ENCODE measurements around the gene SFR1.

The SFR1 gene

GRCh38 chr10:104092749-104093148, 29.2 kb upstream of the SFR1 start:
- Histone ChIP-seq H3K27ac (replicated peaks) (no peak overlapping the region), H3K27me3 (ENCODE audit: insufficient read depth, poor library complexity, severe bottlenecking) (peaks cover 2% of the 10 kb centered on the region), H3K4me3 (replicated peaks; ENCODE audit: insufficient read depth, low read length) (no peak overlapping the region)
- TF ChIP-seq POLR2AphosphoS5 (IDR thresholded peaks at IDR 0.05; ENCODE audit: low read depth) (no peak), REST (IDR thresholded peaks at IDR 0.05; ENCODE audit: insufficient replicate concordance, low read depth) (no peak), GABPA (IDR thresholded peaks at IDR 0.05; ENCODE audit: low read depth) (no peak), SPI1 (IDR thresholded peaks at IDR 0.05; ENCODE audit: borderline replicate concordance, low read depth) (no peak), CTCF (IDR thresholded peaks at IDR 0.05; ENCODE audit: insufficient read depth, low read length) (no peak)
- DNase-seq (ENCODE audit: low read depth in 1 of 2, low spot score in 1 of 2), result no peak

GRCh38 chr10:104096692-104097091, 25.3 kb upstream of the SFR1 start:
- no peak overlapping the region for H3K27ac ChIP-seq (replicated peaks)
- no peak for TF ChIP-seq POLR2AphosphoS5 (IDR thresholded peaks at IDR 0.05; ENCODE audit: low read depth)
- TF ChIP-seq REST (IDR thresholded peaks at IDR 0.05; ENCODE audit: insufficient replicate concordance, low read depth), result no peak
- TF ChIP-seq GABPA (IDR thresholded peaks at IDR 0.05; ENCODE audit: low read depth), result no peak
- no peak for TF ChIP-seq CTCF (IDR thresholded peaks at IDR 0.05; ENCODE audit: insufficient read depth, low read length)
- TF ChIP-seq SPI1 (IDR thresholded peaks at IDR 0.05; ENCODE audit: borderline replicate concordance, low read depth), result no peak
- H3K27me3 ChIP-seq (ENCODE audit: insufficient read depth, poor library complexity, severe bottlenecking), result no peaks in the 10 kb centered on the region
- no peak for DNase-seq (ENCODE audit: low read depth in 1 of 2, low spot score in 1 of 2)
- H3K4me3 ChIP-seq (replicated peaks; ENCODE audit: insufficient read depth, low read length), result no peak overlapping the region

GRCh38 chr10:104098358-104098925, 23.5 kb upstream of the SFR1 start:
- no peak for TF ChIP-seq SPI1 (IDR thresholded peaks at IDR 0.05; ENCODE audit: borderline replicate concordance, low read depth)
- TF ChIP-seq REST (IDR thresholded peaks at IDR 0.05; ENCODE audit: insufficient replicate concordance, low read depth), result no peak
- no peak for TF ChIP-seq POLR2AphosphoS5 (IDR thresholded peaks at IDR 0.05; ENCODE audit: low read depth)
- TF ChIP-seq CTCF (IDR thresholded peaks at IDR 0.05; ENCODE audit: insufficient read depth, low read length), result no peak
- no peak for TF ChIP-seq GABPA (IDR thresholded peaks at IDR 0.05; ENCODE audit: low read depth)
- Histone ChIP-seq H3K4me3 (replicated peaks; ENCODE audit: insufficient read depth, low read length) (no peak overlapping the region), H3K27me3 (ENCODE audit: insufficient read depth, poor library complexity, severe bottlenecking) (no peaks in the 10 kb centered on the region), H3K27ac (replicated peaks) (no peak overlapping the region)
- no peak for DNase-seq (ENCODE audit: low read depth in 1 of 2, low spot score in 1 of 2)
